Stimulated activated CD4-positive, alpha-beta T cell treated with anti-CD3 and anti-CD28 coated beads, Interleukin-12 subunit alpha, Interleukin-12 subunit beta, amount 100 ng/mL, for 4 hours (primary cell): Measurements from ENCODE around the gene GOLT1A.
"Not testable (repeated sequence)": the region's sequence is repeated elsewhere in the genome, so short reads cannot be mapped to it uniquely, and the experiment has no call there.

ENCODE experiments used
- DNase-seq: peaks from one replicate; pipeline ENCODE4 v3.0.0-alpha.2; 2020

The GOLT1A gene

DNA sequence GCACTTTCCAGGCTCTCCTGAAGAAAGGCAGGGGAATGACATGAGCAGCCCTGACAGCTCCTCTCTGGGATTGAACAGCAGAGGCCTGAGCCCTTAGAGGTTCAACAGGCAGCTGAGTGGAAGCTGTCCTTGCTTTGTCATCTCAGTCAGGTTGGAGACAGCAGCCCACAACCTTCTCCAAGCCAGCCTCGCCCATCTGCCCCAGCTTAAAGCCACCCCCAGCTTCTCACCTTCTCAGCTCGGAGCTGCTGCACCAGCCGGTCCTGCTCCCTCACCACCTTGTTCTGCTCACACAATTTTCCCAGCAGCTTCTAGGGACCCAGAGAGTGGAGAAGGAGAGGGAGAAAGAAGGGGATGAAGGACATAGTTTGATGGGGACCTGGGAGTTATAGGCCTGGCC is 35.2 kb upstream of the GOLT1A start:
- no peak for DNase-seq

DNA sequence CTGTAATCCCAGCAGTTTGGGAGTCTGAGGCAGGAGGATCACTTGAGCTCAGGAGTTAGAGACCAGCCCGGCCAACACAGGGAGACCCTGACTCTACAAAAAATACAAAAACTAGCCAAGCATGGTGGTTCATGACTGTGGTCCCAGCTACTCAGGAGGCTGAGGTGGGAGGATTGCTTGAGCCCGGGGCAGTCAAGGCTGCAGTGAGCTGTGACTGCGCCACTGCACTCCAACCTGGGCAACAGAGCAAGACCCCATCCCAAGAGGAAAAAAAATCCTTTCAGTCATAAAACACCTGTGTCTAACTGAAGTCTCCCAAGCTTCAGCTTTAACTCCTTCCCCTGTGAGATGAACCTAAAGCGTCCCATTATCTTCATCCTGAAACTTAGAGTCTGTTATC is 33.1 kb upstream of the GOLT1A start:
- no peak for DNase-seq

DNA sequence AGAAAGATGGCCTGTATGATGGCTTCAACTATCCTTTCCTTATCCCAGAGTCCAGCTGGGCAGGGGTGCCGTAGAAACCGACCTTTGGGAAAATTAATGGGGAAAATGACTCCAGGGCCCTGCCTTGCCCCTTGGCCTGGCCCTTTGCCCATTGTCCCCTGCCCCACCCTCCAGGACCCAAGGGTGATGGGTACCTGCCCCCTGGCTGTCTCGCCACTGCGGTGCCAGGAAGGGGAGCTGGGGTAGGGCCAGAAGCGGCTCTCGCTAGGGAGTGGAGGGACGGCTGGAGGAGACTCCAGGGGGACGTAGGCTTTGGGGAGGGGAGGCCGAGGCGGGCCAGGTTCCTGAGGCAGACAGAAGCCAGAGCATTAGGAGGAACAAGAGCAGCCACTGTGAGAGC is 29.1 kb upstream of the GOLT1A start:
- DNase-seq, result no peak

DNA sequence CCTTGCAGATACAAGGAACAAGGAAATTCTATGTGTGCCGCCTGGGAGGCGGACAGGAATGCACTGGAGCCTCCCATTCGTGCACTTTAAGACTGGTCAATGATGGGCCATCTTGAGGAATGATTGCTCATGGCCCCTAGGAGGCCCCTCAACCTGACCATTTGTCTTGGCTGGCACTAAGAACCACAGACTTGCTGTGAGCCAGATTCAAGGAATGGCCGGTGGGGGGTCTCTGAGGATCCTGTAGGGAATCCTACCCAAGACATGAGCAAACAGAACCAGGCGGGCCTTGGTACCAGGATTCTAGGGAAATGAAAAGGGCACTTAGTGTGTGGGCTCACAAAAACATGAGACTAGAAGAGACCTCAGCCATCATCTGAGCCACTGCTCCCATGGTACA is 28.1 kb upstream of the GOLT1A start:
- DNase-seq, result no peak

DNA sequence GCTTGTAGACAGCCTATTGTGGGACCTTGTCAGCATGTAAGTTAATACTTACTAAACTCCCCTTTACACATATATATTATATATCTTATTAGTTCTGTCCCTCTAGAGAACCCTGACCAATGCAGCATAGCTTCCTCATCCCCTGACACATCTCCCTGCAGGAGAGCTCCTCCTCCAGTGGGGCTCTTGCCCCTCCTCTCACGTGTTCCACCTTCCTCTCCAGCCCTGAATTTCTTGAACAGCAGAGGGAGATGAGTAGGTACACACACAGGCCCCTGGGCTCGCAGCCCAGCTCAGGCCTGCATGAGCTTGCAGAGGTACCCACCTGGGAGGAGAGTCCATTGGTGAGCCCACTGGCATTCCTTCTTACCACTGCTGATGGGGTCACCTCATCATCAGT is 27.3 kb upstream of the GOLT1A start:
- no peak for DNase-seq

DNA sequence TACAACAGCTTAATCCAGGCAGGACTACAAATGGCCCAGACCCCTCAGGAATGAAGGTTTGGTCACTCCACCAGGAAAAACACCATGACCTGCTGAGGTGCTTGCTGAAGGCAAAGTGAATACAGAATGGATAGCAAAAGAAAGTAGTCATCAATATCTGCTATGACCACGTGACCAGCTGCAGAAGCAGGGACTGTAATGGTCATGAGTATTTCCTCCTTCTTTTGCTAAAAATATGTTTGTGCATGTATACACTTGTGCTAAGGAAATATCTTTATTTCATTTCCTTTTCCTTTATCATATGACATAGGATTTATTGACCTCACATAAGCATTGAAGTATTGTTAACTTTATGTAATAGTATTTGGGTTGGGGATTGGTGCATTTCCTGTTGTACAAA is 26.4 kb upstream of the GOLT1A start:
- DNase-seq, result no peak

DNA sequence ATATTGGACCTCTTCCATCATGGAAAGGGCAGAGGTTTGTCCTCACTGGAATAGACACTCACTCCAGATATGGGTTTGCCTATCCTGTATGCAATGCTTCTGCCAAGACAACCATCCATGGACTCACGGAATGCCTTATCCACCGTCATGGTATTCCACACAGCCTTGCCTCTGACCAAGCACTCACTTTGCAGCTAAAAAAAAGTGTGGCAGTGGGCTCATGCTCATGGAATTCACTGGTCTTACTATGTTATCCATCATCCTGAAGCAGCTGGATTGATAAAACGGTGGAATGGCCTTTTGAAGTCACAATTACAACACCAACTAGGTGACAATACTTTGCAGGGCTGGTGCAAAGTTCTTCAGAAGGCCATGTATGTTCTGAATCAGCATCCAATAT is 25.6 kb upstream of the GOLT1A start:
- DNase-seq, result not testable (repeated sequence)

DNA sequence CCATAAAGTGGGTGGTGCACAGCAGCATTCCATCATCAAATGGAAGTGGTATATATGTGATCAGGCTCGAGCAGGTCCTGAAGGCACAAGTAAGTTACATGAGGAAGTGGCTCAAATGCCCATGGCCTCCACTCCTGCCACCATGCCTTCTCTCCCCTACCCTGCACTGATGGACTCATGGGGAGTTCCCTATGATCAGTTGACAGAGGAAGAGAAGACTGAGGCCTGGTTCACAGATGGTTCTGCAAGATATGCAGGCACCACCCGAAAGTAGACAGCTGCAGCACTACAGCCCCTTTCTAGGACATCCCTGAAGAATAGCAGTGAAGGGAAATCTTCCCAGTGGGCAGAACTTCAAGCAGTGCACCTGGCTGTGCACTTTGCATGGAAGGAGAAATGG is 24.7 kb upstream of the GOLT1A start:
- not testable (repeated sequence) for DNase-seq

DNA sequence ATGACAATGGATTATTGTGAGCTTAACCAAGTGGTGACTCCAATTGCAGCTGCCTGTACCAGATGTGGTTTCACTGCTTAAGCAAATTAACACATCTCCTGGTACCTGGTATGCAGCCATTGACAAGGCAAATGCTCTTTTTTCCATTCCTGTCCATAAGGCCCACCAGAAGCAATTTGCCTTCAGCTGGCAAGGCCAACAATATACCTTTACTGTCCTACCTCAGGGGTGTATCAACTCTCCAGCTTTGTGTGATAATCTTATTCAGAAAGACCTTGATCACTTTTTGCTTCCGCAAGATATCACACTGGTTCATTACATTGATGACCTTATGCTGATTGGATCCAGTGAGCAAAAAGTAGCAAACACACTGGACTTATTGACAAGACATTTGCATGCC is 23.7 kb upstream of the GOLT1A start:
- not testable (repeated sequence) for DNase-seq

DNA sequence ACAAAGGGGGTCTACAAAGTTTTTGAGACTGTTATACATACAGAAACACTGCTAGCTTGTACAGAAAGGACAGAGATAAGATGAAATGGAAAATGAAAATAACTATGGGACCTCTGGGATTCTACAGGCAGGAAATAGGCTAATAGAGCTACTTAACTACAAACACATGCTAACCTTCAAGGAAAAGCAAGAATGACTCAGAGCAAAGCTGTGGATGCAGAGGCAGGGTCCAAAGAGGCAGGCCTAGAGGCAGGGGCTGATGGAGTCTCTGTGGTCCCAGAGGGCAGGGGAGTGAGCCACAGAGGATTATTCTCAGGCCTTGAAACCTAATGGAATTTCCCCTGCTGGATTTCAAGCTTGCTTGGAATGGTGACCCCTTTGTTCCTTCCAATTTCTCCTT is 18.7 kb upstream of the GOLT1A start:
- DNase-seq, result no peak

DNA sequence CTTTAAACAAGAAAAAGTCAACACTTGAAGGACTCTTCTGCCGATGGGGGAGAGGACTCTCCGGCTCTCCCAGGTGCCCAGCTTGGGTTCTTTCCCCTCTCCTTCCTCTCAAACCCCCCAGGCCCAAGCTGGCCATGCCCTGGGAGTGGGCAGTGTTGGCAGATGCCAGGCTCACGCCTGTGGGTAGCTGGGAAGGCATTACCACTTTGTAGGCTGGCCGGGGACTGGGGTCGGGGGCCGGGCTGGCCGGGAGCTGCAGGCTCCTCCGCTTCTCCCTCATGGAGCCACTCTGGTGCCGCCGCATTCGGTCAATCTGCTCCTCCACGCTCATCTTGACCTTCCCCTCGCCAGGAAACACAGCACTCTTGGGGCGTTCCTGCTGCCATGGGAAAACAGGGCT is 16.4 kb upstream of the GOLT1A start:
- no peak for DNase-seq

DNA sequence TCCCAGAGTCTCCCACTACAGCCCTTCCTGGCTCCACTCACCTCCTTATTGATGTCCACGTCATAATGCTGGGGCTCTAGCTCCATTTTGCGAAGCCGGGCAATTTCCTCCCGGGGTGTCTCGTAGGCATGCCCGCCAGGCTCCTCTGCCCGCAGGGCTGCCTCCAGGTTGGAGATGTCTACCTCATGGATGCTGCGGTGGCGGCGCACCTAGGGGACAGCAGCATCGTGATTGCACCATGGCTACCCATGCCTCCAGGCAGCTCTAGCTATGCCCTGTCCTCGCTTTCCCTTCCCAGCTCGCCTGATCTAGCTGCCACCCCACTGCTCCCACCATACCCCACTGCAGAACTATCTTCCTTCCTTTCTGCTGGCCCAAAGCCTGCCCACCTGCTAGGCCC is 15.1 kb upstream of the GOLT1A start:
- DNase-seq, result no peak

DNA sequence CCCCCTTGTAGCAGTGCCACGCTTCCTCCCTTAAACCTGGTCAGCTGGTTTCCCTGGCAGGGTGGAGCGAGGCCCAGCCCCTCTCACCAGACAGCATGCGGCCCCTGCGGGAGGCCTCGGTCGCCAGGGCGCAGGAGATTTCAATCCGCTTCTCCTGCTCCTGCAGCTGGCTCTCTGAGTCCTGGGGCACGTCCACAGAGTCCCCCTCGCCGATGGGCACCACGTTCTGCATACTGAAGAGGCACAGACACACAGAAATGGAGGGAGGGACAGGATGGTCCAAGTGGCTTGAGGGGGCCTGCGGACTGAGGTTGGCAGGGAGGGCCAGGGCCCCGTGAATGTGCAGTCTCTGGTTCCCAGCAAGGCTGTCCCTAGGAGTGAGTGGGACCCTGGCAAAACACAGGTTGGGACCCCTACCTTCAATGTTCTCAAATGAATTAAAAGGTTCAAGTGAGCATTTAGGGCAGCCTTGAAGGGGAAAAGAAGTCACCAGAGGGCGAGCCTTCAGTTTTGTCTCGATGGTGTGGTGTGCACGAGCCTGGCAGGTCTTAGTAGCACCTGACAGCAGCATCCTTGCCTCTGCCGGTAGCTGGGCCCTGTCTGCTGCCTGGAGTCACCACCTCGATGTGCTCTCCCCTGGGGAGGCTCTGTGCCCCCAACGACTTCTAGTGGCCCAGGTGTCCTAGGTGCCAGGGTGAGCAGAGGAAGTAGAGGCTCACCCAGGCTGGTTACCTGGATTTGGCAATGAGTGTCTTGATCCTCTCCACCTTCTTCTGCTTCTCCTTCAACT is 14.4 kb upstream of the GOLT1A start:
- no peak for DNase-seq

DNA sequence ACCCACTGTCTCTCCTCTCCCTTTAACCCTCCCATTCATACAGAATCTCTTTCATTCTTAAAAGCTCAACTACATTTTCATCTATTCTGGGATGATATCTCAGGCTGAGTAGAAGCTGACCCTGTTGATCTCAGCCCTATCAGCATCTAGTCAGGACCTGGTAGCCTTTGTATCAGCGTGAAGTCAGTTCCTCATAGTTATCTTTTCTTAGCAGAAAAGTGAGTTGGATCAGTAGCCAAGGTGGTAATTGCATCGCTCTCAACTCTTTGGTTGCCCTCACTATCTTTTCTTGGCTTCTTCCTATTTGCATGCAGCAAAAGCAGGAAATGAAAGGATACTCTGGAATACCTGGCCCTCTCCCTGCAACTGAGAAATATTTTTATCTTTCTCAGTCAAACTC is 13.6 kb upstream of the GOLT1A start:
- DNase-seq, result no peak

DNA sequence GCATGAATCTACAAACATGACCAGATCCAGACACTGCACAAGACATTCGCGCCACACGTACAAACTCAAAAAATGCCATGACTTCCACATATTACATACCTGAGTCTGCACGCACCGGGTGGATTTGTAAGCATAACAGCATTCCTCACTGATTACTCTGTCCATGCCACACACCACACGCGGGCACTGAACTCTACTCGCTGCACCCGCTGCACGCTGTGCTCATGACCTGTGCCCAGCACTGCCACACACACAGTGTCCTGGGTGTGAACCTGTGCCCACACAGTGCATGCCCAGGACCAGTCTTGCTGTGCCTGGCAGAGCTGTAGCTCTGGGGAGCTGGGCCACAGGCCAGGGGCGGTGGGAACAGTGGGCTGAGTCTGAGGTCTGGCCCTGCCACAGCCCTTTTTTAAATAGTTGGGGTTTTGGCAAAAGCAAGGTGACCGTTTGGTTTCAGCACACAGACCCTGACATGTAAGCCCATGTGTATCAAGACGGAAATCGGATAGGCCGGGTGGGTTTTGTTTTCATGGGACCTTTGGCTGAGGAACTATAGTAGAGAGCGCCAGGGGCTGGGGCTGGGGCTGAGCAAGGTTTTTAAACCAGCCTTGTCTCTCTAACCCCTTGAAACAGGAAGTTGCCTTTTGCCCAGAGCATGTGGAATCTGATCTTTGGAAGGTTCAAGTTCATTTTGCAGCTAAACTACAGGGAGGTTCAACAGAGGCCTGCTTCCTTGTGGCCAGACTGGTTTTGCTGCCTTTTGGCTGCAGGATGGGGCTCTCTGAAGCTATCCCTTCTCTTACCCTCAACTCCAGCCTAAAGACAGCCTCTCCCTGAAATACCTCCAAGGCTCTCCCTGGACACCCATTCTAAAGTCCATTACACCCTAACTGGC is 12.3 kb upstream of the GOLT1A start:
- no peak for DNase-seq

DNA sequence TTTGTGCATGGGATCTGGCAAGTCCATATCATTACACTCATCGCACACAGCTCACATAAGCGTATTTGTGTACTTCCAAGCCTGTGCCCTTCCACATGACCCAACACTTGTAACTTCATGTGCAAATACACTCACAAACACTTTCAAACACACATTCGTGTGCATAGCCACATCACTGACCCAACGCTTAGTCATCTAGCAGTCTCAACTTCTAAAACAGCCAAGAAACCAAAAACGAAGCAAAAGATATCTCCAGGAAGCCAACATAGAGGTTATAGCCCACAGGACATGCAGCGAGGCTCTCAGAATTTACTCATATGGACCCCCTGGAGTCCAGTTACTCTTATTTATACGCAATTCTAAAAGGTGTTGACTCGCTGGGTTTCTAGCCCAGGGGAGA is 10.9 kb upstream of the GOLT1A start:
- no peak for DNase-seq

DNA sequence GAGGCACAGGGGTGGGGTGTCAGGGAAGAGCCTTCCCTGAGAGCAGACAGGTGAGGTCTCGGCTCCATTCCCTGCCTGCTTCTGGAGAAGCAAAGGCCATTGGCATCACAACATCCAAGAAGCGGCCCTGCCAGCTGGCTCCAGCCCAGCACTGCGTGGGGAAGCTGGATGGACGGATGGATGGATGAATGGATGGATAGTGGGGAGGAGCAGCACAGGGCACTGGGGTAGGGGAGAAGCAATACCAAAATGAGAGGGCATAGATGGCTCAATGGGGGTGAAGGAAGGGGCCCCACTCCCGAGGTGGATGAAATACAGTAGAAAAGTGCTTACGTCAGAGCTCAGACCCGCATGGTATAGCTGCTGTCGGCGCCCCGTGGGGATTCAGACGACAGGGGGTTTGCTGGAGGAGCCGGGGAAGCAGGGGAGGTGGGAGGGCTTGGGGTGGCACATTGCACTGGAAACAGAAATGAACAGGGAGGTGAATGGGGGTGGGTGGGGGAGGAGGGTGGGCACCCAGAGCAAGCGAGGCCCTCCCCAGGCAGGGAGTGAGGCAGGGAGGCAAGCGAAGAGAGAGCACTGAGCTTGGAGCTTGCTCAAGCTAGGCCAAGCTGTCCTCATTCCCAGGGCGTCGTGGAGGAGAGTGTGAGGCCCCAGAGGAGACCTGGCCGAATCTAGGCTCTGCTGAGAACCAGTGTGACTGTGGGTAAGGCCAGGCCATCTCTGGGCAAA is 9.5 kb upstream of the GOLT1A start:
- DNase-seq, result no peak

DNA sequence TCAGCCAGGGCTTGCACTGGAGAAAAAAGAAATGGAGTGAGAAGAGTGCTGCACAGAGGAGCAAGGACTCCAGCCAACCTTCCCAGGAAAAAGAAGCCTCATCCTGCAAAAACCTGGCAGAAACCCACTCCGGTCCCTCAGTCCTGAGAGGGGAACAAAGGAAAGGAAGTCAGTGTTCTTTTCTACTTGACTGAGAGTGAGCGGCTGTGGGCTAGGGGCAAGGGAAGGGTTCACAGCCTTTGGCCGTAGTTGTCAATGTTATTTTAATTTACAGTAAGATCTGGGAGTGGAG is 8.9 kb upstream of the GOLT1A start:
- no peak for DNase-seq

DNA sequence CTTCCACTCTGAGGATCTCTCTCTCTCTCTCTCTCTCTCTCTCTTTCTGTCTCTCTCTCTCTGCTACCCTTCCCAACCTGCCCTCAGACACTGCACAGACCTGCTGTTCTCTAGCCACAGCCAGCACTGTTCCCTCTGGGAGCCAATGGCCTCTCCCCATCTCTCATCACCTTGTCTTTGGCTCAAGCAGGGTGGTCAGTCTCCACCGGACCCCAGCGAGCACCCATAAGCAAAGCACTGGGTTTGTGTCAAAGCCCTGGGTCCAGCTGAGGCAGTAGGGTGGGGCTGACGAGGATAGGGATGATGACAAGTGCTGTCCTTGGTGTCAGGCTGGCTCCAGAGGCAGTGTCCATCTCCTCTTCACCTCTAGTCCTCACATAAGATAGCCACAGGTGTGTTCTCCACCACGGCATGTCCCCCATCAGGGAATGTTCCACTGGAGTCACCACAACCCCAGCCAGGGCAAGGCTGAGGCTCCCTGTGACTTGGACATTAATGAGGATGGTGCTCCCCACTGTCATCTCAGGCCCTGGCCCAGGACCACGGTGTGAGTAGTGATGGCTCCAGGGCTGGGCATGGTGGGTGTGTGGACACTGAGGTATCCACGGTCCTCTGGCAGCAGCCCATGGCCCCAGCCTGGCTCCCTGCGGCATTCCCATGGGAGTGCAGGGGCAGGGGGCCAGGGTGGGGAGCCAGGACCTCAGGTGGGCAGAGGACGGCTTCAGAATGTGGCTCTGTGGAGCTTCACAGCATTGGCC is 8.4 kb upstream of the GOLT1A start:
- no peak for DNase-seq

DNA sequence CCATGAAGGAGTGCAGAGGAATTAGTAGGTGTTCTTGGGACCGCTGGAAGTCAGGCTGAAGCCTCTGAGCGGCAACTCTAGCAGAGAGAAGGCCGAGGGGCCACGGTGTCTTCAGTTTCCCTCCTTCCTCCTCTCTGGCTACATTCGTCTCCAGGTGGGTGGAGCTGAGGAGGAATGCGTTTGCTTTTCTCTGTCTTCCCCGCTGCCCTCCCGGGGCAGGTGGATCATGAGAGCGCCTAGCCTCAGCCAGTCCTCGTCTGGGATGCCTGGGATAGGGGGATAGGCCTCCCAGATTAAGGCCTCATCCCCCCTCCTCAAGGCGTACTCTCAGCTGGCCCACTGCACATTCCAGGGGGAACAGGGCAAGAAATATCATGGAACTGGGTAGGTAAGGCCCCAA is 7.5 kb upstream of the GOLT1A start:
- DNase-seq, result no peak

DNA sequence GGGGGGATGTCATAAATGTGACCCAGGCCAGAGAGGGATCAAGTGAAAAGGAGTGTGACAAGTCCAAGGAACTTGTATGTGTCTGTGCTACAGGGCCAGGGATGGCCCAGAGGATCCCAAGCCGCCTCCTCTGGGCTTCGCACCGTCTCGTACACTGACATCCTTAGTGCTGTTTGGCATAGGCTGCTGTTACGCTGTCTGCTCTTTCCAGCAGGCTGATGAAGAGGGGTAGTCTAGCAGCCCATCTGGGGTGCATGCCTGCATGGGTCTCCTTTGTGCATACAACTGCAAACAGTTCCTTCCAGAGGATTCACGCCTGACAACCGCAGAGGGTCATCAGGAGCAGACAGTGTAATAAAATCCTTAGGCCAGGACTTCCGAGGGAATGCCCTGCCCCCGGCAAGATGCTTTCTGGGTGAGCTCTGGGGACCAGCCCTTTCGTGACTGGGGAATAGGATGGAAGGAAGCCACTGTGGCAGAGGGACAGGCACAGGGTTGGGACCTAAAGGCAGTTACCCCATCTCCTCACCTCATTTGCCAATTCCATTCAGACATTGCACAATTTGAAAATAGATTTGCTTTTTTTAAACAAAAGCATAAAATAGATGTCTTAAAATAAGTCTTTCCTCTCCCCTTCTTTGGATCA is 6.3 kb upstream of the GOLT1A start:
- DNase-seq, result no peak

DNA sequence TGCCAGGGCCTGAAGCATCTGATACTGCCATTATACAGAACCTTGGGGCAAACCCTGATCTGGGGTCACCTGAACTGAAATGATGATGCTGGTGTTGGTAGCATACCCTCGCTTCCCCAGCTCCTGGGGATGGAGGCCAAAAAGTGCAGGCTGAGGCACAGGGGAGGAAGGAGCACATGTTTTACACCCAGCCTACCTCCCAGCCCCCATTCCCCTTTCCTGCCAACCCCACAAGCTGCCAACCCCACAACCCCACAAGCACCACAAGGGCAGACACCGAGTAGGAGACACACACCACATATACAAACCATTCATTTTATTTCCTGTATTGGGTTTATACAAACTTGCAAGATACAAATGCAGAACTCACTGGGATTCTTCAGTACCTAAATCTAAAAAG is 4.8 kb upstream of the GOLT1A start:
- DNase-seq, result no peak

DNA sequence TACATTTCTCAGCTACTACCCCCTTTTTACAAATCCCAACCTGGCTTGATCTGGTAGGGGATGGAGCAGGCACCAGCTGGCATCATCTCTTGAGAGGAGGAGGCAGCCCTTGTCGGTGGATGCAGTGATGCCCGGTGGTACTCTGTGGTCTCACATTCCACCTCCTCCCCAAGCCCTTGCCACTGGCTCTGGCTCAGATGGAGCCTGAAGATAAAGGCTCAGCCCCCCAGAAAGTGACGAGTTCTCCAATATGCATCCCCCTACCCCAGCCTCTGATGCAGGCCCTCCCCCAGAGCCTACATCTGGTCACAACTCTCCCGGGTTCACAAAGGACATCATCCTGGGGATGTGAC is 3.8 kb upstream of the GOLT1A start:
- no peak for DNase-seq
